Nephron progenitor cell (in vitro differentiated cells): Measurements from ENCODE around the gene EGFLAM.

ENCODE experiments used
- DNase-seq: peaks from one replicate; pipeline ENCODE4 v3.0.0; 2021
- H3K27ac Mint-ChIP-seq: 2 replicates; pipeline ENCODE4 v1.8.0; 2021; ENCODE audit warnings: mild to moderate bottlenecking, moderate library complexity, mixed read lengths
- H3K27me3 Mint-ChIP-seq: 2 replicates; pipeline ENCODE4 v1.8.0; 2021; ENCODE audit warnings: mild to moderate bottlenecking, low read depth, mixed read lengths; ENCODE audit not compliant: poor library complexity
- H3K36me3 Mint-ChIP-seq: 2 replicates; pipeline ENCODE4 v1.8.0; 2021; ENCODE audit warnings: low read depth, mixed read lengths
- H3K4me1 Mint-ChIP-seq: 2 replicates; pipeline ENCODE4 v1.8.0; 2021; ENCODE audit warnings: mixed read lengths
- H3K4me3 Mint-ChIP-seq: 2 replicates; pipeline ENCODE4 v1.8.0; 2021; ENCODE audit warnings: mild to moderate bottlenecking, moderate library complexity, mixed read lengths
- H3K9me3 Mint-ChIP-seq: 2 replicates; pipeline ENCODE4 v1.8.0; 2021; ENCODE audit warnings: mild to moderate bottlenecking, moderate library complexity, mixed read lengths
- TF ChIP-seq, protein P1 (sequence below): fragments of 200-600 bp; sonication (generic); IDR thresholded peaks from 2 replicates; pipeline ENCODE4 v1.5.0; 2021; ENCODE audit warnings: antibody characterized with exemption

The EGFLAM gene

GRCh38 chr5:38258042-38258318, 379 bp upstream of the EGFLAM start:
- H3K27me3 Mint-ChIP-seq: peaks cover 4% of the 10 kb centered on the region
- H3K4me1 Mint-ChIP-seq: peaks cover 60% of the 10 kb centered on the region
- TF ChIP-seq, protein P1, sequence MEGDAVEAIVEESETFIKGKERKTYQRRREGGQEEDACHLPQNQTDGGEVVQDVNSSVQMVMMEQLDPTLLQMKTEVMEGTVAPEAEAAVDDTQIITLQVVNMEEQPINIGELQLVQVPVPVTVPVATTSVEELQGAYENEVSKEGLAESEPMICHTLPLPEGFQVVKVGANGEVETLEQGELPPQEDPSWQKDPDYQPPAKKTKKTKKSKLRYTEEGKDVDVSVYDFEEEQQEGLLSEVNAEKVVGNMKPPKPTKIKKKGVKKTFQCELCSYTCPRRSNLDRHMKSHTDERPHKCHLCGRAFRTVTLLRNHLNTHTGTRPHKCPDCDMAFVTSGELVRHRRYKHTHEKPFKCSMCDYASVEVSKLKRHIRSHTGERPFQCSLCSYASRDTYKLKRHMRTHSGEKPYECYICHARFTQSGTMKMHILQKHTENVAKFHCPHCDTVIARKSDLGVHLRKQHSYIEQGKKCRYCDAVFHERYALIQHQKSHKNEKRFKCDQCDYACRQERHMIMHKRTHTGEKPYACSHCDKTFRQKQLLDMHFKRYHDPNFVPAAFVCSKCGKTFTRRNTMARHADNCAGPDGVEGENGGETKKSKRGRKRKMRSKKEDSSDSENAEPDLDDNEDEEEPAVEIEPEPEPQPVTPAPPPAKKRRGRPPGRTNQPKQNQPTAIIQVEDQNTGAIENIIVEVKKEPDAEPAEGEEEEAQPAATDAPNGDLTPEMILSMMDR: no peak
- H3K4me3 Mint-ChIP-seq: peak overlapping the region; percentile 97
- H3K27ac Mint-ChIP-seq: peak overlapping the region; percentile 73
- peaks cover 11% of the 10 kb centered on the region for H3K9me3 Mint-ChIP-seq
- DNase-seq: no peak
- H3K36me3 Mint-ChIP-seq: no peaks in the 10 kb centered on the region

GRCh38 chr5:38259062-38259808, 876 bp downstream of the EGFLAM start:
- peak overlapping the region; percentile 97 for H3K4me3 Mint-ChIP-seq
- H3K27me3 Mint-ChIP-seq: peaks cover 4% of the 10 kb centered on the region
- DNase-seq: no peak
- H3K9me3 Mint-ChIP-seq: no peaks in the 10 kb centered on the region
- peak overlapping the region; percentile 92 for H3K27ac Mint-ChIP-seq
- H3K36me3 Mint-ChIP-seq: no peaks in the 10 kb centered on the region
- TF ChIP-seq, protein P1: no peak
- H3K4me1 Mint-ChIP-seq: peaks cover 69% of the 10 kb centered on the region

- Mint-ChIP-seq H3K27me3 (peaks cover 4% of the 10 kb centered on the region), H3K4me3 (peak overlapping the region; percentile 97), H3K36me3 (no peaks in the 10 kb centered on the region), H3K4me1 (peaks cover 74% of the 10 kb centered on the region), H3K27ac (no peak overlapping the region), H3K9me3 (no peaks in the 10 kb centered on the region)
- TF ChIP-seq, protein P1: no peak
- no peak for DNase-seq
These were observed 1.4 kb downstream of the EGFLAM start for GRCh38 chr5:38259809-38260160.

GRCh38 chr5:38263983-38264382, 5.6 kb downstream of the EGFLAM start:
- Mint-ChIP-seq H3K9me3 (peaks cover 4% of the 10 kb centered on the region), H3K27me3 (no peaks in the 10 kb centered on the region)

GRCh38 chr5:38265546-38266179, 7.3 kb downstream of the EGFLAM start:
- DNase-seq: peak; percentile 88
- TF ChIP-seq, protein P1: peak; percentile 83
- Mint-ChIP-seq H3K4me3 (no peak overlapping the region), H3K9me3 (peaks cover 11% of the 10 kb centered on the region), H3K27ac (no peak overlapping the region), H3K27me3 (no peaks in the 10 kb centered on the region), H3K4me1 (peaks cover 59% of the 10 kb centered on the region), H3K36me3 (peaks cover 14% of the 10 kb centered on the region)

More at GRCh38 chr5:38263983-38264382, 5.6 kb downstream of the EGFLAM start:
- H3K27ac Mint-ChIP-seq: peak overlapping the region; percentile 36
- TF ChIP-seq, protein P1: no peak
- H3K36me3 Mint-ChIP-seq: peaks cover 4% of the 10 kb centered on the region
- H3K4me1 Mint-ChIP-seq: peaks cover 72% of the 10 kb centered on the region
- peak; percentile 13 for DNase-seq
- H3K4me3 Mint-ChIP-seq: no peak overlapping the region

- DNase-seq: no peak
- H3K36me3 Mint-ChIP-seq: peaks cover 26% of the 10 kb centered on the region
- peaks cover 46% of the 10 kb centered on the region for H3K4me1 Mint-ChIP-seq
- no peak overlapping the region for H3K4me3 Mint-ChIP-seq
- H3K27ac Mint-ChIP-seq: no peak overlapping the region
- no peaks in the 10 kb centered on the region for H3K27me3 Mint-ChIP-seq
- TF ChIP-seq, protein P1: no peak
- peaks cover 22% of the 10 kb centered on the region for H3K9me3 Mint-ChIP-seq
These were observed 9.0 kb downstream of the EGFLAM start for GRCh38 chr5:38267372-38267771.
